ENCODE data around the gene PDCD4. TPM values are rescaled to one million over a fixed set of nuclear protein-coding genes. Genes with fewer than 3 reads are reported as not detected.

Gene PDCD4
- total RNA-seq, 4 donors from 2014 or later = 230 to 445 (median 330) TPM

- 48 to 70% methylated on average over 1 of the region's 1 CpG for WGBS, 2 donors
- TF ChIP-seq POLR2A (IDR thresholded peaks at IDR 0.05) (no peak), CTCF (IDR thresholded peaks at IDR 0.05) (no peak)
- intact Hi-C loops (cut with DNase I; ENCODE audit: low total_unique reads) = no loop called here
- no peak overlapping the region for H3K4me3 ChIP-seq (ENCODE audit: low read depth, poor library complexity, severe bottlenecking)
- DNase-seq (ENCODE audit: low spot score in 2 of 2) = no peak
Observed at GRCh38 chr10:110931769-110932381, 60.1 kb downstream of the PDCD4 start.

GRCh38 chr10:110932505-110933180 is 60.9 kb downstream of the PDCD4 start:
- no peak for DNase-seq (ENCODE audit: low spot score in 2 of 2)
- 46 to 47% methylated on average over 1 of the region's 1 CpG for WGBS, 2 donors
- TF ChIP-seq CTCF (IDR thresholded peaks at IDR 0.05) (no peak), POLR2A (IDR thresholded peaks at IDR 0.05) (no peak)
- H3K4me3 ChIP-seq (ENCODE audit: low read depth, poor library complexity, severe bottlenecking) = no peak overlapping the region
- intact Hi-C loops (cut with DNase I; ENCODE audit: low total_unique reads) = no loop called here

GRCh38 chr10:110936757-110937156 is 65.0 kb downstream of the PDCD4 start:
- WGBS, 2 donors = 96 to 97% methylated on average over 18 of the region's 18 CpGs
- intact Hi-C loops (cut with DNase I; ENCODE audit: low total_unique reads) = no loop called here
- no peak overlapping the region for H3K4me3 ChIP-seq (ENCODE audit: low read depth, poor library complexity, severe bottlenecking)
- no peak for TF ChIP-seq POLR2A (IDR thresholded peaks at IDR 0.05)
- TF ChIP-seq CTCF (IDR thresholded peaks at IDR 0.05) = no peak
- DNase-seq (ENCODE audit: low spot score in 2 of 2) = no peak

GRCh38 chr10:110939419-110939818 is 67.7 kb downstream of the PDCD4 start:
- TF ChIP-seq POLR2A (IDR thresholded peaks at IDR 0.05) = no peak
- no peak for TF ChIP-seq CTCF (IDR thresholded peaks at IDR 0.05)
- intact Hi-C loops (cut with DNase I; ENCODE audit: low total_unique reads) = no loop called here
- H3K4me3 ChIP-seq (ENCODE audit: low read depth, poor library complexity, severe bottlenecking) = no peak overlapping the region
- WGBS, 2 donors = 91% methylated on average over 4 of the region's 4 CpGs
- DNase-seq (ENCODE audit: low spot score in 2 of 2) = no peak

GRCh38 chr10:110944792-110945396 is 73.2 kb downstream of the PDCD4 start:
- intact Hi-C loops (cut with DNase I; ENCODE audit: low total_unique reads) = no loop called here
- no peak for DNase-seq (ENCODE audit: low spot score in 2 of 2)
- WGBS, 2 donors = 71 to 72% methylated on average over 5 of the region's 5 CpGs
- TF ChIP-seq POLR2A (IDR thresholded peaks at IDR 0.05) (no peak), CTCF (IDR thresholded peaks at IDR 0.05) (no peak)
- H3K4me3 ChIP-seq (ENCODE audit: low read depth, poor library complexity, severe bottlenecking) = no peak overlapping the region

All from lower leg skin (tissue), 4 donors.